PC-9 (cell line): ENCODE data around the gene DES. TPM values are rescaled to one million over a fixed set of nuclear protein-coding genes. Genes with fewer than 3 reads are reported as not detected.
"Not testable (repeated sequence)": the region's sequence is repeated elsewhere in the genome, so short reads cannot be mapped to it uniquely, and the experiment has no call there.

ENCODE experiments used
- BruUV-seq: library from RNA; stranded (reverse); fragments of 400-500 nt; replicated peaks from 2 replicates; lab custom pipeline; 2021; lab: Mats Ljungman, UMichigan
- CTCF ChIA-PET: fragments of 300-600 bp; sonication (Branson Sonifier 250); formaldehyde crosslinking; loops from one replicate; lab custom pipeline; 2022; ENCODE audit warnings: antibody characterized with exemption; lab: Charles Lee
- POLR2A ChIA-PET: fragments of 300-600 bp; sonication (Branson Sonifier 250); formaldehyde crosslinking; loops from one replicate; lab custom pipeline; 2022; ENCODE audit warnings: antibody characterized with exemption; ENCODE audit not compliant: unreplicated experiment; lab: Charles Lee
- DNase-seq, 2 experiments: peaks; one replicate each; pipeline versions ENCODE4 v3.0.0 to v3.0.0-alpha.2; 2015 to 2022; ENCODE audit warnings: mixed read lengths in 1 of 2
- H2AFZ ChIP-seq: fragments of 200-600 bp; sonication (generic); 2 replicates; pipeline ENCODE4 v1.8.1; 2017; ENCODE audit warnings: antibody characterized with exemption
- H3F3A ChIP-seq: fragments of 200-600 bp; sonication (generic); 2 replicates; pipeline ENCODE4 v1.8.1; 2017; ENCODE audit warnings: antibody characterized with exemption, mild to moderate bottlenecking, low read depth; ENCODE audit not compliant: insufficient read depth
- H3K27ac ChIP-seq: fragments of 200-600 bp; sonication (generic); 2 replicates; pipeline ENCODE4 v1.6.1; 2016; ENCODE audit warnings: mixed run types
- H3K27me3 ChIP-seq: fragments of 200-600 bp; sonication (generic); 2 replicates; pipeline ENCODE4 v1.6.1; 2016; ENCODE audit warnings: low read depth, mixed run types; ENCODE audit not compliant: insufficient read depth
- H3K36me3 ChIP-seq: fragments of 200-600 bp; sonication (generic); 2 replicates; pipeline ENCODE4 v1.6.1; 2016; ENCODE audit warnings: low read depth, mixed run types
- H3K4me1 ChIP-seq: fragments of 200-600 bp; sonication (generic); replicated peaks from 2 replicates; pipeline ENCODE4 v1.6.1; 2016; ENCODE audit warnings: mixed run types; ENCODE audit not compliant: insufficient read depth
- H3K4me2 ChIP-seq: fragments of 200-600 bp; sonication (generic); 2 replicates; pipeline ENCODE4 v1.6.1; 2017; ENCODE audit warnings: mixed run types
- H3K4me3 ChIP-seq: fragments of 200-600 bp; sonication (generic); 2 replicates; pipeline ENCODE4 v1.6.1; 2016; ENCODE audit warnings: mixed run types
- H3K79me2 ChIP-seq: fragments of 200-600 bp; sonication (generic); 2 replicates; pipeline ENCODE4 v1.6.1; 2017; ENCODE audit warnings: low read depth, mixed run types
- H3K9me2 ChIP-seq: fragments of 200-600 bp; sonication (generic); 2 replicates; pipeline ENCODE4 v1.8.1; 2017; ENCODE audit warnings: mild to moderate bottlenecking; ENCODE audit not compliant: insufficient read depth
- H3K9me3 ChIP-seq: fragments of 200-600 bp; sonication (generic); 2 replicates; pipeline ENCODE4 v1.8.1; 2016; ENCODE audit warnings: low read depth; ENCODE audit not compliant: insufficient read depth
- H4K20me1 ChIP-seq: fragments of 200-600 bp; sonication (generic); 2 replicates; pipeline ENCODE4 v1.8.1; 2017; ENCODE audit not compliant: insufficient read depth
- CTCF ChIP-seq: fragments of 200-600 bp; sonication (generic); conservative IDR thresholded peaks from 2 replicates; pipeline ENCODE4 v1.6.1; 2017; ENCODE audit warnings: mixed run types, antibody characterized with exemption, mild to moderate bottlenecking, moderate library complexity
- EZH2 ChIP-seq: fragments of 200-600 bp; sonication (generic); IDR thresholded peaks from 2 replicates; pipeline ENCODE4 v1.8.0; 2017; ENCODE audit warnings: antibody characterized with exemption, low read depth
- intact Hi-C: fragments of 100-400 bp; cut with micrococcal nuclease; formaldehyde crosslinking; loops from one replicate; pipeline ENCODE4 v1.10.0; 2022; ENCODE audit not compliant: unreplicated experiment
- total RNA-seq: library from RNA; stranded (reverse); gene quantifications from 2 replicates; pipeline ENCODE4 v1.2.3, GENCODE V29; 2021

The DES gene
- total RNA-seq, 1 experiment from 2014 or later, result not detected

GRCh38 chr2:219388121-219388906 is 29.9 kb upstream of the DES start:
- peaks cover 11% of the 10 kb centered on the region; the same call in 1 of the 2 replicates for H3K79me2 ChIP-seq
- peak; percentile 71 to 98 for DNase-seq
- no peak for TF ChIP-seq EZH2
- TF ChIP-seq CTCF, result peak; percentile 60
- BruUV-seq, result no TSS peak
- peaks cover 6% of the 10 kb centered on the region; the same call in 1 of the 2 replicates for H3K4me1 ChIP-seq
- no peaks in the 10 kb centered on the region for H3K9me2 ChIP-seq
- intact Hi-C loops, result loop anchor here (1.0 to 5.0 kb wide), 4 partner anchors 91 to 301 kb away; partner anchors contain the start of gene CNPPD1
- H3K9me3 ChIP-seq, result no peaks in the 10 kb centered on the region
- peak overlapping the region; percentile 80 for H2AFZ ChIP-seq
- H4K20me1 ChIP-seq, result peaks cover 4% of the 10 kb centered on the region; the same call in 1 of the 2 replicates
- H3F3A ChIP-seq, result peaks cover 6% of the 10 kb centered on the region; the same call in 1 of the 2 replicates
- H3K27me3 ChIP-seq, result no peaks in the 10 kb centered on the region
- ChIA-PET CTCF (interaction anchor here (0.6 to 2.7 kb wide), 11 partner anchors 11 to 729 kb away, joined by 3 to 14 read pairs (median 7); partner anchors contain the start of genes BCS1L, GMPPA and ZNF142), POLR2A (interaction anchor here (0.5 to 1.1 kb wide), 8 partner anchors 19 to 235 kb away, joined by 4 to 22 read pairs (median 8); partner anchors contain the start of gene GMPPA)
- H3K4me2 ChIP-seq, result peak overlapping the region; percentile 69
- peak overlapping the region; percentile 53 for H3K4me3 ChIP-seq
- peak overlapping the region; percentile 30 for H3K27ac ChIP-seq
- H3K36me3 ChIP-seq, result peaks cover 14% of the 10 kb centered on the region; the same call in 1 of the 2 replicates

- no peaks in the 10 kb centered on the region for H3K9me2 ChIP-seq
- H3K4me2 ChIP-seq, result peak overlapping the region; percentile 69
- no peaks in the 10 kb centered on the region for H3K9me3 ChIP-seq
- peaks cover 6% of the 10 kb centered on the region; the same call in 1 of the 2 replicates for H3K4me1 ChIP-seq
- peak overlapping the region; percentile 80 for H2AFZ ChIP-seq
- BruUV-seq, result no TSS peak
- peaks cover 14% of the 10 kb centered on the region; the same call in 1 of the 2 replicates for H3K36me3 ChIP-seq
- peaks cover 11% of the 10 kb centered on the region; the same call in 1 of the 2 replicates for H3K79me2 ChIP-seq
- peaks cover 4% of the 10 kb centered on the region; the same call in 1 of the 2 replicates for H4K20me1 ChIP-seq
- peaks cover 6% of the 10 kb centered on the region; the same call in 1 of the 2 replicates for H3F3A ChIP-seq
- H3K27me3 ChIP-seq, result no peaks in the 10 kb centered on the region
- no peak for DNase-seq
- TF ChIP-seq CTCF (no peak), EZH2 (no peak)
- peak overlapping the region; percentile 30 for H3K27ac ChIP-seq
- CTCF ChIA-PET, result interaction anchor here (0.6 to 2.7 kb wide), 6 partner anchors 12 to 141 kb away, joined by 3 to 14 read pairs (median 5); partner anchors contain the start of gene GMPPA
- peak overlapping the region; percentile 53 for H3K4me3 ChIP-seq
- POLR2A ChIA-PET, result interaction anchor here (0.9 kb wide), 1 partner anchor 20 kb away, joined by 8 read pairs; no protein-coding TSS in a partner anchor
- intact Hi-C loops, result loop anchor here (1.0 to 5.0 kb wide), 4 partner anchors 92 to 300 kb away; partner anchors contain the start of gene CNPPD1
Measured at GRCh38 chr2:219388907-219389156, 29.3 kb upstream of the DES start.

GRCh38 chr2:219392754-219393153 is 25.4 kb upstream of the DES start:
- POLR2A ChIA-PET, result no interaction called here
- TF ChIP-seq EZH2 (no peak), CTCF (no peak)
- no peak for DNase-seq
- no peaks in the 10 kb centered on the region for H3K27me3 ChIP-seq
- no TSS peak for BruUV-seq
- H3K4me2 ChIP-seq, result no peak overlapping the region
- H3K9me3 ChIP-seq, result no peaks in the 10 kb centered on the region; the same call in 1 of the 2 replicates
- H3K4me3 ChIP-seq, result no peak overlapping the region
- H3K27ac ChIP-seq, result no peak overlapping the region
- no peaks in the 10 kb centered on the region for H3K4me1 ChIP-seq
- CTCF ChIA-PET, result no interaction called here
- H3K36me3 ChIP-seq, result no peaks in the 10 kb centered on the region
- intact Hi-C loops, result no loop called here
- no peaks in the 10 kb centered on the region for H3K9me2 ChIP-seq
- peaks cover 6% of the 10 kb centered on the region; the same call in 1 of the 2 replicates for H3F3A ChIP-seq
- H2AFZ ChIP-seq, result no peak overlapping the region
- no peaks in the 10 kb centered on the region for H3K79me2 ChIP-seq
- H4K20me1 ChIP-seq, result no peaks in the 10 kb centered on the region

GRCh38 chr2:219395056-219395455 is 23.1 kb upstream of the DES start:
- peaks cover 21% of the 10 kb centered on the region for H3K4me1 ChIP-seq
- H3K9me3 ChIP-seq, H3K4me2 ChIP-seq, CTCF ChIA-PET, H3K9me2 ChIP-seq, H3K79me2 ChIP-seq, POLR2A ChIA-PET, DNase-seq, H4K20me1 ChIP-seq, intact Hi-C loops, H3K27me3 ChIP-seq, H2AFZ ChIP-seq, H3K4me3 ChIP-seq, H3K27ac ChIP-seq, BruUV-seq, H3K36me3 ChIP-seq: not testable (repeated sequence)
- H3F3A ChIP-seq, result peaks cover 18% of the 10 kb centered on the region; the same call in 1 of the 2 replicates
